ENCODE results near the gene NKX1-2. TPM values are rescaled to one million over a fixed set of nuclear protein-coding genes. Genes with fewer than 3 reads are reported as not detected.

Gene NKX1-2
- total and polyA plus RNA-seq, 2 experiments from 2014 or later, result 9.8 to 39.4 TPM

DNA sequence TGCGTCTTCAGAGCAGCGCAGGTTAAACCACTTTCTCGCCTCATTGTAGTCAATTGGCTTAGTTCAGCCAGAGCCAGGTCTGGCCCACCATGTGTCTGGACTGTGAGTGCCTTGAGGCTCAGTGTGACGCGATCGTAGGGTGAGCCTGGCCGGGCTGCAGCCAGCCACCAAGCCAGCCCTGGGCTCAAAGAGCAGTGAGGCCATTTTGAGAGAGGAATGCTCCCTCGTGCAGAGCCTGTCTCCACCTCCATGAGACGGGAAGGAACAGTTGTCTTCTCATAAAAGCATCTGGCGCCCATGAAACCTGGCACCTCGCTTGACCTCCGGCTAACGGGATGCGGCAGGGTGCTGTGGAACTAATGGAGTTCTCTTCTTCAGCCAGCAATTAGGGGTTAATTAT, 46.3 kb upstream of the NKX1-2 start:
- Mint-ChIP-seq H3K27me3 (ENCODE audit: insufficient read depth, low read depth, poor library complexity) (peaks cover 8% of the 10 kb centered on the region), H3K27ac (no peak overlapping the region), H3K4me3 (no peak overlapping the region), H3K9me3 (peaks cover 11% of the 10 kb centered on the region), H3K4me1 (peaks cover 36% of the 10 kb centered on the region), H3K36me3 (ENCODE audit: low read depth) (peaks cover 34% of the 10 kb centered on the region)
- Histone ChIP-seq H3K4me1 (ENCODE audit: insufficient read depth) (peaks cover 20% of the 10 kb centered on the region), H3K4me2 (no peak overlapping the region), H3K4me3 (no peak overlapping the region), H3F3A (replicated peaks; ENCODE audit: low read depth) (0 out of 2 replicates have a peak, but pooled peaks cover 5% of the 10 kb centered on the region), H3K27me3 (ENCODE audit: insufficient read depth) (no peaks in the 10 kb centered on the region), H3K9me2 (ENCODE audit: insufficient read depth) (no peaks in the 10 kb centered on the region), H4K20me1 (replicated peaks; ENCODE audit: insufficient read depth) (no peaks in the 10 kb centered on the region; the same call in 1 of the 2 replicates), H3K27ac (ENCODE audit: low read depth) (no peak overlapping the region), H3K79me2 (replicated peaks; ENCODE audit: insufficient read depth) (no peaks in the 10 kb centered on the region), H3K36me3 (ENCODE audit: insufficient read depth) (peaks cover 8% of the 10 kb centered on the region), H2AFZ (no peak overlapping the region)
- TF ChIP-seq CTCF (conservative IDR thresholded peaks at IDR 0.05; ENCODE audit: low read depth in 2 of 2), result no peak
- no peak for TF ChIP-seq JUNB (IDR thresholded peaks at IDR 0.05; ENCODE audit: unreplicated experiment)
- no peak for TF ChIP-seq STAT1 (IDR thresholded peaks at IDR 0.05; ENCODE audit: unreplicated experiment)
- TF ChIP-seq CREB1 (CRISPR knock-in tag; IDR thresholded peaks at IDR 0.05; ENCODE audit: low read depth), result no peak
- TF ChIP-seq REST (IDR thresholded peaks at IDR 0.05; ENCODE audit: unreplicated experiment), result no peak
- no peak for TF ChIP-seq EZH2 (IDR thresholded peaks at IDR 0.05; ENCODE audit: low read depth, unreplicated experiment)
- ATAC-seq (peak; percentile 15), DNase-seq (ENCODE audit: low spot score) (no peak)

DNA sequence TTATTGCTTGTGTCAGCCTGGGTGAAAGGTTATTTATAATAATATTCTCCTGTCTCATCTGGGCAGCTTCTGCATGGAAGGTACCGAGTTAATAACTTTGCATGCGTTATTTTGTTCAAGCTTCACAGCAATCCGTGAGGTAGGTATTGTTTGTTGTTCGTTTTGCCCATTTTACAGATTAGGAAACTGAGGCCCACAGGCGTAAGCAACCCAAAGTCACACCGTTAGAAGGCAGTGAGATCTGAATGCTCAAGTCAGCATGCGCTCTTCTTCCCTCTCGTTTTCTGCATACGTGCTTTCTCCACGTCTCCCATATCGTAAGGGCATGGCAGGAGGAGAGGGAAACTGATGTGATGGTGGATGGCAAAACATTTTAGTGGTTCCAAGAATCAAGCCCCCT, 45.9 kb upstream of the NKX1-2 start:
- Mint-ChIP-seq H3K4me3 (no peak overlapping the region), H3K4me1 (peaks cover 36% of the 10 kb centered on the region), H3K36me3 (ENCODE audit: low read depth) (peaks cover 30% of the 10 kb centered on the region), H3K27me3 (ENCODE audit: insufficient read depth, low read depth, poor library complexity) (peaks cover 8% of the 10 kb centered on the region), H3K9me3 (peaks cover 7% of the 10 kb centered on the region), H3K27ac (no peak overlapping the region)
- Histone ChIP-seq H3K36me3 (ENCODE audit: insufficient read depth) (peaks cover 4% of the 10 kb centered on the region), H3K4me3 (no peak overlapping the region), H4K20me1 (replicated peaks; ENCODE audit: insufficient read depth) (no peaks in the 10 kb centered on the region; the same call in 1 of the 2 replicates), H3K4me1 (ENCODE audit: insufficient read depth) (peaks cover 20% of the 10 kb centered on the region), H3K79me2 (replicated peaks; ENCODE audit: insufficient read depth) (no peaks in the 10 kb centered on the region), H3K4me2 (no peak overlapping the region), H2AFZ (no peak overlapping the region), H3F3A (replicated peaks; ENCODE audit: low read depth) (0 out of 2 replicates have a peak, but pooled peaks cover 5% of the 10 kb centered on the region), H3K9me2 (ENCODE audit: insufficient read depth) (no peaks in the 10 kb centered on the region), H3K27me3 (ENCODE audit: insufficient read depth) (no peaks in the 10 kb centered on the region), H3K27ac (ENCODE audit: low read depth) (no peak overlapping the region)
- ATAC-seq (no peak), DNase-seq (ENCODE audit: low spot score) (no peak)
- TF ChIP-seq ZNF462 (CRISPR knock-in tag; IDR thresholded peaks at IDR 0.05) (no peak), POLR2AphosphoS5 (IDR thresholded peaks at IDR 0.05; ENCODE audit: low read depth) (no peak), EZH2 (IDR thresholded peaks at IDR 0.05; ENCODE audit: low read depth, unreplicated experiment) (no peak), NANOG (IDR thresholded peaks at IDR 0.05; ENCODE audit: borderline replicate concordance) (no peak)
- TF ChIP-seq, protein P1, sequence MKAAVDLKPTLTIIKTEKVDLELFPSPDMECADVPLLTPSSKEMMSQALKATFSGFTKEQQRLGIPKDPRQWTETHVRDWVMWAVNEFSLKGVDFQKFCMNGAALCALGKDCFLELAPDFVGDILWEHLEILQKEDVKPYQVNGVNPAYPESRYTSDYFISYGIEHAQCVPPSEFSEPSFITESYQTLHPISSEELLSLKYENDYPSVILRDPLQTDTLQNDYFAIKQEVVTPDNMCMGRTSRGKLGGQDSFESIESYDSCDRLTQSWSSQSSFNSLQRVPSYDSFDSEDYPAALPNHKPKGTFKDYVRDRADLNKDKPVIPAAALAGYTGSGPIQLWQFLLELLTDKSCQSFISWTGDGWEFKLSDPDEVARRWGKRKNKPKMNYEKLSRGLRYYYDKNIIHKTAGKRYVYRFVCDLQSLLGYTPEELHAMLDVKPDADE (IDR thresholded peaks at IDR 0.05), result no peak

Data from GM23338 (cell line).